Measurements from ENCODE around the gene CDKN1C. TPM values are rescaled to one million over a fixed set of nuclear protein-coding genes. Genes with fewer than 3 reads are reported as not detected.
A peak's percentile ranks its signal among the peaks of the same experiment; 100 is the strongest.

The CDKN1C gene
- total RNA-seq, 5 donors from 2014 or later (not counting 1 experiment from before 2014, with no cell fraction given) = 2.1 to 7.0 (median 5.3) TPM

GRCh38 chr11:2839395-2839943 lies 46.1 kb downstream of the CDKN1C start:
- POLR2A ChIA-PET = no interaction called here
- Mint-ChIP-seq H3K36me3 (no peaks in the 10 kb centered on the region), H3K27ac (no peak overlapping the region), H3K9me3 (no peaks in the 10 kb centered on the region), H3K4me3 (no peak overlapping the region), H3K27me3 (no peaks in the 10 kb centered on the region), H3K4me1 (peaks cover 5 to 12% (median 10%) of the 10 kb centered on the region in 3 donors)
- 84% methylated on average over 23 of the region's 23 CpGs for whole genome bisulfite sequencing (ENCODE audit: insufficient coverage)
- Histone ChIP-seq H3K4me3 (ENCODE audit: control insufficient read depth in 1 of 2, extremely low read depth in 1 of 2, low read length in 1 of 2) (no peak overlapping the region), H3K27ac (ENCODE audit: low read length) (no peak overlapping the region), H3K27me3 (replicated peaks in 1 of 2; ENCODE audit: control insufficient read depth in 2 of 2, extremely low read depth in 1 of 2, insufficient read depth in 2 of 2, low read length in 1 of 2) (no peaks in the 10 kb centered on the region), H3K4me1 (ENCODE audit: control insufficient read depth in 1 of 2, extremely low read depth in 1 of 2, insufficient read depth in 2 of 2, low read length in 2 of 2) (no peaks in the 10 kb centered on the region), H3K9me3 (no peaks in the 10 kb centered on the region), H3K36me3 (ENCODE audit: control insufficient read depth in 2 of 2, extremely low read depth in 1 of 2, insufficient read depth in 1 of 2, low read length in 1 of 2) (peaks cover 0 to 7% of the 10 kb centered on the region in 2 donors)
- no peak for ATAC-seq (replicated peaks in 1 of 4)
- CTCF ChIA-PET = no interaction called here
- no peak for DNase-seq

- no peak overlapping the region for H3K27ac ChIP-seq (ENCODE audit: low read length)
- Mint-ChIP-seq H3K9me3 (no peaks in the 10 kb centered on the region), H3K4me3 (no peak overlapping the region), H3K36me3 (no peaks in the 10 kb centered on the region), H3K27ac (no peak overlapping the region), H3K27me3 (no peaks in the 10 kb centered on the region), H3K4me1 (peaks cover 5 to 10% (median 10%) of the 10 kb centered on the region in 3 donors)
- POLR2A ChIA-PET = no interaction called here
- no peaks in the 10 kb centered on the region for H3K9me3 ChIP-seq
- CTCF ChIA-PET = no interaction called here
- WGBS (ENCODE audit: insufficient coverage) = 83% methylated on average over 11 of the region's 25 CpGs
- H3K4me3 ChIP-seq (ENCODE audit: control insufficient read depth in 1 of 2, extremely low read depth in 1 of 2, low read length in 1 of 2) = no peak overlapping the region
- no peaks in the 10 kb centered on the region for H3K4me1 ChIP-seq (ENCODE audit: control insufficient read depth in 1 of 2, extremely low read depth in 1 of 2, insufficient read depth in 2 of 2, low read length in 2 of 2)
- H3K36me3 ChIP-seq (ENCODE audit: control insufficient read depth in 2 of 2, extremely low read depth in 1 of 2, insufficient read depth in 1 of 2, low read length in 1 of 2) = peaks cover 0 to 7% of the 10 kb centered on the region in 2 donors
- no peaks in the 10 kb centered on the region for H3K27me3 ChIP-seq (replicated peaks in 1 of 2; ENCODE audit: control insufficient read depth in 2 of 2, extremely low read depth in 1 of 2, insufficient read depth in 2 of 2, low read length in 1 of 2)
- no peak for DNase-seq
- ATAC-seq (replicated peaks in 1 of 4) = no peak
These were observed 46.8 kb downstream of the CDKN1C start for GRCh38 chr11:2838676-2839294.

GRCh38 chr11:2838091-2838490 lies 47.5 kb downstream of the CDKN1C start:
- Mint-ChIP-seq H3K4me3 (no peak overlapping the region), H3K27me3 (no peaks in the 10 kb centered on the region), H3K27ac (peak overlapping the region in 1 of 2 donors; percentile 48), H3K4me1 (peaks cover 5 to 10% (median 8%) of the 10 kb centered on the region in 3 donors), H3K36me3 (no peaks in the 10 kb centered on the region), H3K9me3 (no peaks in the 10 kb centered on the region)
- Histone ChIP-seq H3K4me3 (ENCODE audit: control insufficient read depth in 1 of 2, extremely low read depth in 1 of 2, low read length in 1 of 2) (no peak overlapping the region), H3K36me3 (ENCODE audit: control insufficient read depth in 2 of 2, extremely low read depth in 1 of 2, insufficient read depth in 1 of 2, low read length in 1 of 2) (peaks cover 0 to 7% of the 10 kb centered on the region in 2 donors), H3K9me3 (no peaks in the 10 kb centered on the region), H3K27ac (ENCODE audit: low read length) (no peak overlapping the region), H3K4me1 (ENCODE audit: control insufficient read depth in 1 of 2, extremely low read depth in 1 of 2, insufficient read depth in 2 of 2, low read length in 2 of 2) (no peaks in the 10 kb centered on the region), H3K27me3 (replicated peaks in 1 of 2; ENCODE audit: control insufficient read depth in 2 of 2, extremely low read depth in 1 of 2, insufficient read depth in 2 of 2, low read length in 1 of 2) (no peaks in the 10 kb centered on the region)
- ChIA-PET CTCF (no interaction called here), POLR2A (no interaction called here)
- WGBS (ENCODE audit: insufficient coverage) = 55% methylated on average over 11 of the region's 11 CpGs
- no peak for DNase-seq
- ATAC-seq (replicated peaks in 1 of 4) = no peak

GRCh38 chr11:2837651-2838050 lies 47.9 kb downstream of the CDKN1C start:
- Histone ChIP-seq H3K27me3 (replicated peaks in 1 of 2; ENCODE audit: control insufficient read depth in 2 of 2, extremely low read depth in 1 of 2, insufficient read depth in 2 of 2, low read length in 1 of 2) (no peaks in the 10 kb centered on the region), H3K36me3 (ENCODE audit: control insufficient read depth in 2 of 2, extremely low read depth in 1 of 2, insufficient read depth in 1 of 2, low read length in 1 of 2) (peaks cover 0 to 7% of the 10 kb centered on the region in 2 donors), H3K4me1 (ENCODE audit: control insufficient read depth in 1 of 2, extremely low read depth in 1 of 2, insufficient read depth in 2 of 2, low read length in 2 of 2) (no peaks in the 10 kb centered on the region), H3K9me3 (no peaks in the 10 kb centered on the region), H3K4me3 (ENCODE audit: control insufficient read depth in 1 of 2, extremely low read depth in 1 of 2, low read length in 1 of 2) (no peak overlapping the region), H3K27ac (ENCODE audit: low read length) (no peak overlapping the region)
- Mint-ChIP-seq H3K9me3 (no peaks in the 10 kb centered on the region), H3K4me1 (peaks cover 5 to 8% (median 5%) of the 10 kb centered on the region in 3 donors), H3K4me3 (no peak overlapping the region), H3K36me3 (no peaks in the 10 kb centered on the region), H3K27ac (peak overlapping the region in 1 of 2 donors; percentile 48), H3K27me3 (no peaks in the 10 kb centered on the region)
- DNase-seq (no peak), ATAC-seq (replicated peaks in 1 of 4) (no peak)
- POLR2A ChIA-PET = no interaction called here
- CTCF ChIA-PET = no interaction called here
- WGBS (ENCODE audit: insufficient coverage) = 78% methylated on average over 9 of the region's 12 CpGs

- ChIA-PET POLR2A (no interaction called here), CTCF (no interaction called here)
- WGBS (ENCODE audit: insufficient coverage) = 82% methylated on average over 16 of the region's 20 CpGs
- Histone ChIP-seq H3K27me3 (replicated peaks in 1 of 2; ENCODE audit: control insufficient read depth in 2 of 2, extremely low read depth in 1 of 2, insufficient read depth in 2 of 2, low read length in 1 of 2) (no peaks in the 10 kb centered on the region), H3K27ac (ENCODE audit: low read length) (no peak overlapping the region), H3K9me3 (no peaks in the 10 kb centered on the region), H3K36me3 (ENCODE audit: control insufficient read depth in 2 of 2, extremely low read depth in 1 of 2, insufficient read depth in 1 of 2, low read length in 1 of 2) (peaks cover 0 to 7% of the 10 kb centered on the region in 2 donors), H3K4me3 (ENCODE audit: control insufficient read depth in 1 of 2, extremely low read depth in 1 of 2, low read length in 1 of 2) (no peak overlapping the region), H3K4me1 (ENCODE audit: control insufficient read depth in 1 of 2, extremely low read depth in 1 of 2, insufficient read depth in 2 of 2, low read length in 2 of 2) (no peaks in the 10 kb centered on the region)
- Mint-ChIP-seq H3K27ac (no peak overlapping the region), H3K4me3 (no peak overlapping the region), H3K36me3 (no peaks in the 10 kb centered on the region), H3K4me1 (peaks cover 1 to 4% (median 3%) of the 10 kb centered on the region in 3 donors), H3K27me3 (no peaks in the 10 kb centered on the region), H3K9me3 (no peaks in the 10 kb centered on the region)
- DNase-seq = no peak
- ATAC-seq (replicated peaks in 1 of 4) = no peak
These were observed 48.4 kb downstream of the CDKN1C start for GRCh38 chr11:2837096-2837601.

GRCh38 chr11:2836315-2837095 lies 49.1 kb downstream of the CDKN1C start:
- no peak overlapping the region for H3K27ac ChIP-seq (ENCODE audit: low read length)
- H3K9me3 ChIP-seq = no peaks in the 10 kb centered on the region
- H3K27me3 Mint-ChIP-seq = no peaks in the 10 kb centered on the region
- no peaks in the 10 kb centered on the region for H3K36me3 Mint-ChIP-seq
- H3K4me3 ChIP-seq (ENCODE audit: control insufficient read depth in 1 of 2, extremely low read depth in 1 of 2, low read length in 1 of 2) = no peak overlapping the region
- no peaks in the 10 kb centered on the region for H3K4me1 ChIP-seq (ENCODE audit: control insufficient read depth in 1 of 2, extremely low read depth in 1 of 2, insufficient read depth in 2 of 2, low read length in 2 of 2)
- H3K27ac Mint-ChIP-seq = no peak overlapping the region
- ATAC-seq (replicated peaks in 1 of 4) (no peak), DNase-seq (no peak)
- no peaks in the 10 kb centered on the region for H3K9me3 Mint-ChIP-seq
- H3K27me3 ChIP-seq (replicated peaks in 1 of 2; ENCODE audit: control insufficient read depth in 2 of 2, extremely low read depth in 1 of 2, insufficient read depth in 2 of 2, low read length in 1 of 2) = no peaks in the 10 kb centered on the region
- 95% methylated on average over 12 of the region's 23 CpGs for WGBS (ENCODE audit: insufficient coverage)
- peaks cover 0 to 7% of the 10 kb centered on the region in 2 donors for H3K36me3 ChIP-seq (ENCODE audit: control insufficient read depth in 2 of 2, extremely low read depth in 1 of 2, insufficient read depth in 1 of 2, low read length in 1 of 2)
- H3K4me1 Mint-ChIP-seq = peaks cover 0 to 3% (median 0%) of the 10 kb centered on the region in 3 donors
- POLR2A ChIA-PET = no interaction called here
- CTCF ChIA-PET = no interaction called here
- no peak overlapping the region for H3K4me3 Mint-ChIP-seq
